Limb (tissue), 2 donors: ENCODE measurements around the gene B3GNT3.
A peak's percentile ranks its signal among the peaks of the same experiment; 100 is the strongest.

Source experiments
- DNase-seq, 2 donors: peaks; one replicate each; pipeline ENCODE4 v3.0.0-alpha.2; 2016; ENCODE audit errors: extremely low spot score in 2 of 2

The B3GNT3 gene

DNA sequence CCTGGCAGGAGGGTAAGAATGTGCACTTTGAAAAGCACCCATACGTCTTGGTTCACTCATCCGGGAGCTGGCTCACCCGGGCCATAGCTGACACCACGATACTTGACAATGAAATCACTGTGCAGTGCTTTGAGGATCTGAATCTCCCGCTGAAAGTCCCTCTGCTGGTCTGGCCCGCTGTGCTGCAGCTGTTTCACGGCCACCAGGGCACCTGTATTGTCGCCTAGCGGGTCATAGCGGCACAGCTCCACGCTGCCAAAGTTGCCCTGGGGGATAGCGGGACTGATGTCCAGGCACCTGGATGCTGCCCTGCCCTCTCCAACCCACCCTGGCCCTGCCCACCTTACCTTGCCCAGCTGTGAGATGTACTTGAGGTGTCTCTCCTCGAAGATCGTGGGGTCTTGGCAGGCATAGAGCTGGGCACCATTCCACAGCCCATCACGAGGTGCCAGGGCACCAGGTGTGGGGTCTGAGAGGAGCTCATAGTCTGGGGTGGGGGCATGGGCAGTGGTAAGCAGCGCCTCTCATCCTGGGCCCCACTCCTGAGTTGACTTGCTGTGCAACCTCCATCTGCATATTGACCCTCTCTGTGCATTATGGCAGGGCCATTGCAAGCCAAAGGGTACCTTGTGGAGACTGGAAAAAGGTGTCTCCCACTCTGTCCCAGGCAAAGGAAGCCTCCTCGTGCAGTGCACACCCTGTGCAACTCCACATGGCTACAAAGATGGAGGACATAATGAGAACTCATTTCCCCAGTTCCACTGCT is 37.7 kb downstream of the B3GNT3 start:
- DNase-seq = no peak

DNA sequence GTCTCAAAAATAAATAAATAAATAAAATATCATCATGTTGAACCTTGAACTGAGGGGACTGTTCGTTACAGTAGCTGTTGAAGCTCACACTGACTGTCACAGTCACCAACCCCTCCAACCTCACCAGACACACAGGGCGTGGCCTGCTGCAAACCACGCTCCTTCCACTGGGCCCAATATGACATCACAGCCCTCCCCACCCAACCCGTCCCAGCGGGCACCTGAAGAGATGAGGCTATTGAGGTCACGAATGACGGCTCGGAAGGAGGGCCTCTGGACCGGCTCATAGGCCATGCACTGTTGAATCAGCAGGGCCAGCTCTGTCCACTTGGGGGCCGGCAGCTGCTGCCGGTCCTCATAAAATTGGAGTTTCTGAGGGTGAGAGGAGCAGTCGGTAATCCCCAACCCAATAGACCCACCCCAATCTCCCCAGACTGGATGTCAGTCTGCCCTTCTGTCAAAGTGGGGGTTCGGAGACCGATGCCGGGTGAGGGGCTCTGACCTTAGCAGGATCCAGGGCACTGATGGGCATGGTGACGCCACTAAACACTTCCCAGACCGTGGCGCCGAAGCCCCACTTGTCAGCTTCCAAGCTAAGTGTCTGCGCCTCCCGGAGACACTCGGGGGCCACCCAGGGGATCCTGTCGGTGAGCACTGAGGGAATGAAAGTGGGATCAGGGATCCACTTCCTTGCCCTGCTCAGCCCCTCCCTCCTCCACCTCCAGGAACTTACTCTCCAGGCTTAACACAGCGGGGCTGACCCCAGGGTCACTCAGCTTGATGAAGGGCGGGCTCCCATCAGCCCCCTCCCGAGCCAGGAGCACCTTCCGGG is 39.6 kb downstream of the B3GNT3 start:
- no peak for DNase-seq

DNA sequence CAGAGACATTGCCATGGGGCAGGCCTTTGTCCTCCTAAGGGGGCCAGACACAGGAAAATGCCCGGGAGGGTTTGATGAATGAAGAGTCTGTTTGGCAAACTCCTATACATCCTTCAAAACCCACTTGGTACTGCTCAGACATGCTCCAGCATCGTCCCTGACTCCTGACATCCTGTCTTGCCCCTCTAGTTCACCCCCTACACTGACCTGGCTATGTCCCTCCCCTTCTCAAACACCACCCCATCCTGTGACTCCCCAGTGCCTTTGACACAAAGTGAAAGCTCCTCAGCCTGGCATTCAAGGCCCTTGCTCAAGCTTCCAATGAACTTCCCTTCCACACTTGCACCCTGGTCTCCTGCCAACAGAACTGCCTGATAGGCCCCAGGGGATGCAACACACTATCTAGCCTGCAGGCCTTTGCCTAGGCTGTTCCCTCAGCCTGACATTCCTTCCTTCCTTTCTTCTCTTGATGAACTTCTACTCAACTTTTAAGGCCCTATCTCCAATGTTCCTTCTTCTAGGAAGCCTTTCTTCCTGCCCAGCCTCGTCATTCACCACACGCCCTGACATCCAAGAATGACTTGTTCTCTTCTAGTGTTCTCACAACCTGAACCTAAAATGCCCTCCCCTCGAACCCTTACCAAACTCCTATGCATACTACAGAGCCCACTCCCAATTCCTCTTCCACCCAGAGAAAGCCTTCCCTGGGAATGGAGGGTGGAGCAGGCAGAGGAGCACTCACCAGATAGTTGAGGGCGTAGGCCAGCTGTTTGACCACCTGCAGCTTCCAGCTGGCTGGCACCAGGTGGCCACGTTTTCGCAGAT is 40.5 kb downstream of the B3GNT3 start:
- DNase-seq = no peak

DNA sequence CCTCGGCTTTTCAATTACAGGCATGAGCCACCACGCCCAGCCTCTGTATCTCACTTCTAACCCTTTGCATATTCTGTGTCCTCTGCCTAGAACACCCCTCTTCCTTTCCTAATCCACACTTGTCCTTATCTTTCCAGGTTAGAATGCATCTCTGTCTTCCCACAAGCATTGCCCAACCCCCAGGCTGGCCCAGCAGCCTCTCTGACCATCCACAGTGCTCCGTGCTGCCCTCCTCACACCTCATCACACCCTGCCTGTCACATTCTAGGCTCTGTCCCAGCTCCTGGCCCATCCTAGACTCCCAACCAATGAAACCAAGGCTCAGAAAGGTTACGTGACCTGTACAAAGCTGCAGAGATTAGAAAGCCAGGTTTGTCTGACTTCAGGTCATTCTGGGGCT is 41.6 kb downstream of the B3GNT3 start:
- no peak for DNase-seq

DNA sequence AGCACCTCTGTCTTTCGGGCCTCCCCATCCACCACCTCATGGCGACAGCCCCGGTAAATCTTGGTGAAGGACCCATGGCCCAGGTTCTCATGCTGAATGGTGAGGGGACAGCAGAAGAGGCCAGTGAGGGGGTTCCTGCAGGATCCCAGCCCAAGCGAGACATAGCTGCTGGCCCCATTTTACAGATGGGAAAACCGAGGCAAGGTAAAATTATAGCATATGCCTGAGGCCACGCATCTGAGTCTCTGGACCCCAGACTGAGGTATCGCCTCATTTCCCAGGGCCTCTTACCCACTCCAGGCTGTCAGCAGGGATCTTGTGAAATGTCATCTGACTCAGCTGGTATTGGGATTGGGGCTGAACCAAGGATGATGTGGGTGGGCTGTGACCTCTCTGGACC is 43.0 kb downstream of the B3GNT3 start:
- no peak for DNase-seq

DNA sequence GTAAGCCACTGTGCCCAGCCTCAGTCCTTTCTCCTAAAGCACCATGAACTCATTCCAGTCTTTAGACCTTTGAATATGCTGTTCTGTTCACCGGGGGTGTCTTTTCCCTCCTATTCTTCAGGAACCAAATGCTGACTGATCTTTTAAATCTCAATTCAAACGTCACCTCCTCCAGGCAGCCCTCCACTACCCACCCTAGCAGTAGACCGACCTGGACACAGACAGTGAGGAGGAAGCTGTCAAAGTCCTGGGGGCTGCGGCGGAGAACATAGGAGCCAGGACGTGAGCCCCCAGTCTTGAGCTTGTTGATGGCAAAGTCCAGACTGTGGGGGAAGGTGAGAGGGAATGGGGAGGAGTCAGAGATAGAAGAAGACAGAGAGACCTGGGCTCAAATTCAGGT is 45.1 kb downstream of the B3GNT3 start:
- DNase-seq = no peak

DNA sequence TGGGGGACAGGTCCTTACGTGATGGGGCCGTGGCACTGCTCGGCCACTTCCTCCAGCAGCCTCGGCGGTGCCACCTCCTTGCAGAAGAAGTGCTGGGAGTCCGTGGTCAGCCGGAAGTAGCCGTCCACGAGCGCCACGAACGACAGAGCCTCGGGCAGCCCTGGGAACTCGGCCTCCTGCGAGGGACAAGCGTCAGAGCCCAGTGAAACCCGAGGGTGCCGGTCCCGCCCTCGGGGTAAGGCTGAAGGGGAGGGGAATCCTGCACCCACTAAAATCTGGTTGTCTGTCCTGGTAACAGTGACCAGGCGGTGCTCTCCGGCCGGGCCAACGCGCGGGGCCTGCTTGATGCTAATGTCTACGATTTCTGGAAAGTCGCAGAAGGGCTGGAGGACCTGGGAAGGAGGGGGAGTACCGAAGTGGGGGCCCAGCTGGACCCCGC is 46.5 kb downstream of the B3GNT3 start:
- no peak for DNase-seq

DNA sequence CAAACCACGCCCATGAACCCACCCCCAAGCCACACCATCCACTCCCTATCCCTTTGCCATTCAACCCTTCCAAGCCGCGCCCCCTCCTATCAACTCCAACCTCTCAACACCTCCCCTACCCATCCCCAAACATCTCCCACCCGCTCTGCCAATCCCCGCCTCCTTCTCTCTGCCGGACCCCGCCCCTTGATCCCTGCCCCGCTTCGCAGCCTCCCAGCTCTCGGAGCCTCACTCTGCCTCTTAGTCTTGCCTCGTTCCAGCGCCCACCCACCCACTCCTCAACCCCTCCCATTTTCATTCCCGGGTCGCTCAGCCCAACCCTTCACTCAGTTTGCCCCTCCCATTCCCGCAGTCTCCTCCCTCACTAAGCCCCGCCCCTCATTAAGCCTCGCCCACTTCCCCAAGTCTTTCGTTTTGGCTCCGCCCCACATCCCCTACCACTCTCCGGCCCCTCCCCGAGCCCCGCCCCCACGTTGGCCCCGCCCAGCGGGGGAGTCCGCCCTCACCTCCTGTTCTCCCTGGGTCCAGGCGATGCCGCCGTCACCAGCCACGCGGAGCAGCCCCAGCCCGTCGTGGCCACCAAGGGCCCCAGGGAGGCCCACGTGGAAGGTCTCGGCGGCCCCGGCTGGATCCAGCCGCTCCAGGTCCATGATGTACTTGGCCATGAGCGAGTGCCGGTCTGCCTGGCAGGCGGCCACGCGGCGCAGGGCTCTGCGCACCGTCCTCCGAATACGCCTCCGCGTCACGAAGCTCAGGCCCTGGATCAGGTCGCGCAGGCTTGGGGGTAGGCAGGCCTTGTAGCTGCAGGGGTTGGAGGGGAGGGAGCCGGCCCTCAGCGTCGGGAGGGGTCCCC is 47.1 kb downstream of the B3GNT3 start:
- peak; percentile 78 to 94 for DNase-seq

DNA sequence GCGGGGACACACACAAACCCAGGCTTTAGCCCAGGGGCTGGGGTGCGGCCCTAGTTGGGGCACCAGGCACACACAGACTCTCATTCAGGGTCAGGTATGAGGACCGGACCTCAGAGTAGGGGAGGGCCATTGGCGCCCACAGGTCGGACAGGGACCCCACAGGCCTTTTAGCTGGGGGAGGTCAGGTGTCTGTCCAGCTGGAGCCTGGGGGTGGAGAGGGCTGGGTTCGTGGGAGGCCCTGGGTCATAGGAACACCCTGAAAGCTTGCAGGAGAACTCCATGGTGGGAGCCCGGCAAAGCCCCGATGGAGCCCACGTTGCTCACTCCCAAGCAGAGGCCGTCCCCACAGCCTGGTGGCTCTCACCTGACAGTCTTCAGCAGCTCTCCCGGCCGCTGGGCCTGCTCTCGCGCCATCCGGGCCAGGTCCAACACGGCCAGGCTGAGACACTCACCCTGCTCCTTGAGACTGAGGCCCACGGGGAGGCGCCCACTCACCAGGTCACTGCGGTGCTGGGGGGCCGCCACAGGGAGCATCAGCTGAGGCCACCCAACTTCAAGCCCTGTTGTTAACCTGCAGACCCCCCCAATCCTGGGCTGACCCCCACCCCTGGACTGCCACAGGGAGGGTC is 47.8 kb downstream of the B3GNT3 start:
- DNase-seq = no peak

DNA sequence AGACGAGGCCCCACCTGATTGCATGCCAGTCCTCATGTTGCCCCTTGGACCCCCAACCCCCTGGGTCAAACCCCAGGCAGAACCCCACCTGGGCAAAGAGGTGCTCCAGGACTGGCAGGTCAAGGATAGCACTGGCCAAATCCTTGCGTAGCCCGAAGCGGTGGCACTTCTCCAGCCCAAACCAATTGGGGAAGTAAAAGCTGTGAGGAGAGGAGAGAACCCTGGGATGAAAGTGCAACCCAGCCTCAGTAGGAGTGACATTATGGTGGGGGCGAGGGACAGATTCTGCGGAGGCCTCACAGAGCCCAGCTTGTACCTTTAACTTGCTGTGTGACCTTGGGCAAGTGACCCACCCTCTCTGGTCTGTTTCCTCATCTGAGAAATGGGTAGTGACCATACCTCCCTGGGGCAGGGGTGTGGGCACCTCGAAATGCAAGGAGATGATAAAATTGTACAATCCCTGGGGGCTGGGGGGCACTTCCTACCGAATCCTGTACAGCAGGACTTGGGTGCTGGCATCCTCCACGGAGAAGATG is 48.4 kb downstream of the B3GNT3 start:
- no peak for DNase-seq

DNA sequence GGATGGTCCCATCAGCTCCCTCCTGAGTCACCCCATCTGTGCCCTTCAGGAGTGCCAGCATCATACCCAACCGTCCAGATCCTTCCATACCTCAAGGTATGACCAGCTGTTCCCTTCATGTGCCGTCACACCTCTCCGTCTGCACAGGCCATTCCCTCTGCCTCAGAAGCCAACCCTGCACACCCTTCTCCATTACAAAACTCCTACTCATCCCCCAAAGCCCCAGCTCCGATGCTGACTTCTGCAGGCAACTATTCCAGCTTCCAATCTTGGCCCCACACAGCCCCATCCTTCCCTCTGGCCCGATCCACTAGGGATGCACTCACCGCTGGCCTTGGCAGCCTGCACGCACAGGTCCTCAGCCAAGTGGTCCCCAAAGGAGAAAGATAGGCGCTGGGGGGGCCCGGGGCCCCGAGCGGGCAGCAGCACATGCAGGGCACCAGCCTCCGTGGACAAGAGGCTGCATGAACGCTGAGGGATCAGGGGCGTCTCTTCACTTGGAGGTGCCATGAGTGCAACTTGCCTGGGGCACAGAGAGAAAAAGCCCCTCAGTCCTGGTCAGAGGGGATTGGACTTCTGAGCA is 49.1 kb downstream of the B3GNT3 start:
- no peak for DNase-seq

DNA sequence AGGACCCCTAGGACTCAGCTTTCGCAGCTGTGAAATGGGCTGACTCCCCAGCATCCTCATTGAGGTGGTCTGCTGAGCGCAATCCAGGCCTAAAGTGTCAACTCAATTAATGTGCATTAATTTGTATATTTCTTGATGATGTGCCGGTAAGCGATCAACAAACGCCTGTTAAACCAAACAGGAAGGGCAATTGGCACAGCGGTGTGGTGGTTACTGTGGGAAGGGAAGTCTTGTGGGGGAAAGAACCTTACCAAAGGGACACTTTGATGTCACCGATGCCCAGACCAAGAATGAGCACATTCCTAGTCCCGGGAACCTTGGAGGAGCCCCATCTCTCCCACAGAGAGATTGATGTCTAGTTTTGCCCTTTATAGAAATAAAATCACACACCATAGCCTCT is 51.2 kb downstream of the B3GNT3 start:
- no peak for DNase-seq

DNA sequence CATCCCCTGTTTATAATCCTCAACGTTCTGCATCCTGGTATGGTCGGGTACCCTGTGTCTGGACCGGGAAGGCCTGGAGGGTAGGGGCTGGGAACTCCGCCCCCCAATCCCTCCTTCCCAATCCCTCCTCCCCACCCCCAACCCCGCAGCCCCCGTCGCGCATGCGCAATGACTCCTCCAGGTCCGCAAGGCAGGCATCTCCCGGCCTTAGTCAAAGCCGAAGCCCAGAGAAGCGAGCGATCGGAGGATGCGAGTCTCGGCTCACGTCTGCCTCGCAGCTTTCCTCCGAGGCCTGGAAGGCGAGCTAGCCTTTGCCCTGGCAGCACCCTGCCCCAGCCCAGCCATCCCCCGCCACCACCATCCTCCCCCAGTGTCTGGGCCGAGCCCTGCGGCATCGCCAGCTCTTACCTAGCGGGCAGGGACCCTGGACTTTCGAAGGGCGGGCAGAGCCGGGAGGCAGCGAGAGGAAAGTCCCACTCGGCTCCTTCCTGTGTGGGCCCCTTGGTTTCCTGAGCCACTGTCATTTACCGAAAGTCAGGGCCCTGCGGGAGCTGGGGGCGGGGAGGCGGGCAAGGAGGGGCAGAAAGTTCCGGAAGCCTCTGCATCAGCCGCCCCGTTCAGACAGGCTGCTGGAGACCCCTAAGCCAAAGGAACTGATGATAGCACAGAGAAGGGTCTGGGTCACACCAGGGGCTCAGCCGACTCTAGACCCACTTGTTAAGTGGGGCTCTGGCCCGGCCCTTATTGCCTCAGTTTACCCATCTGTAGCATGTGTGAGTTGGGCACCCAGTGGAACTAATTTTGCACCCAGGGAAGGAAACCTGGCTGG is 52.8 kb downstream of the B3GNT3 start, which contains the start of gene JAK3:
TSS of gene JAK3 (minus strand) at position 445 of the 829 bp plus-strand sequence. CDS start 3,565 bp downstream, outside the sequence.
- DNase-seq = peak; percentile 83 to 92

DNA sequence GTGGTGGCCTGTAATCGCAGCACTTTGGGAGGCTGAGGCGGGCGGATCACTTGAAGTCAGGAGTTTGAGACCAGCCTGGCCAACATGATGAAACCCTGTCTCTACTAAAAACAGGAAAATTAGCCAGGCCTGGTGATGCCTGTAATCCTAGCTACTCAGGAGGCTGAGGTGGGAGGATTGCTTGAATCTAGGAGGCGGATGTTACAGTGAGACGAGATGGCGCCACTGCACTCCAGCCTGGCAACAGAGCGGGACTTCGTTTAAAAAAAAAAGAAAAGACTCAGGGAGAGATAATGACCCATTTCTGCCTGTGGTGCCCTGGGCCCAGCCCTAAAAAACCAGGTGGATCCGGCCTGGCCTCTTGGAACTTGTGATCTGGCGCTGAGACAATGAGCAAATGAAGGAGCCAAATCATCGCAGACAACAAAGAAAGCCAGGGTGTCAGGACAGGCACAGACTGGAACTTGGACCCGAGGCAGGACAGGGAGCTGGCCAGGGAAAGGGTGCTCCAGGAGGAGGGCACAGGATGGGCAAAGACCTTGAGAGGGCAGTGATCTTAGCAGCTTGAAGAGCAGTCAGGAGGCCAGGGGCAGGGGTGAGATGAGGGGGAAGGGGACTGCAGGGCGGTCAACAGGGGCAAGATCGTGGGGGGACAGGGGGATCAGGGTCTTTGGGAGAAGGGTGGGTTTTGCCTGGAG is 53.8 kb downstream of the B3GNT3 start:
- DNase-seq = no peak

DNA sequence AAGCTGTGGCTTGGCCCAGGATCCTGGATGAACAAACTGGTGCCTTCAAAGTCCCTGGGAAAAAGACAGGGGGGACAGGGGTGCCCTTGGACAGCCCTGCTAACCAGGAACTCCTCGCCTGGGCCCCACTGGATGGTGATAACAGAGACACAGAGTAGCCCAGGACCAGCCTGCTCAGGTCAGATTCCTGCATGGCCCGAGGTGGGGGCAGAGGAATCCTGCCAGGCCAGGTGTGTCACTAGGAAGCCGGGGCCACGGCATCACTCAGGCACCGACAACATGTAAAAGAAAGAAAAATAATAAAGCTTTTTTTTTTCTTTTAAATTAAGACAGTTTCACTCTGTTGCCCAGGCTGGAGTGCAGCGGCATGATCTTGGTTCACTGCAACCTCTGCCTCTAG is 59.1 kb downstream of the B3GNT3 start:
- DNase-seq = no peak

DNA sequence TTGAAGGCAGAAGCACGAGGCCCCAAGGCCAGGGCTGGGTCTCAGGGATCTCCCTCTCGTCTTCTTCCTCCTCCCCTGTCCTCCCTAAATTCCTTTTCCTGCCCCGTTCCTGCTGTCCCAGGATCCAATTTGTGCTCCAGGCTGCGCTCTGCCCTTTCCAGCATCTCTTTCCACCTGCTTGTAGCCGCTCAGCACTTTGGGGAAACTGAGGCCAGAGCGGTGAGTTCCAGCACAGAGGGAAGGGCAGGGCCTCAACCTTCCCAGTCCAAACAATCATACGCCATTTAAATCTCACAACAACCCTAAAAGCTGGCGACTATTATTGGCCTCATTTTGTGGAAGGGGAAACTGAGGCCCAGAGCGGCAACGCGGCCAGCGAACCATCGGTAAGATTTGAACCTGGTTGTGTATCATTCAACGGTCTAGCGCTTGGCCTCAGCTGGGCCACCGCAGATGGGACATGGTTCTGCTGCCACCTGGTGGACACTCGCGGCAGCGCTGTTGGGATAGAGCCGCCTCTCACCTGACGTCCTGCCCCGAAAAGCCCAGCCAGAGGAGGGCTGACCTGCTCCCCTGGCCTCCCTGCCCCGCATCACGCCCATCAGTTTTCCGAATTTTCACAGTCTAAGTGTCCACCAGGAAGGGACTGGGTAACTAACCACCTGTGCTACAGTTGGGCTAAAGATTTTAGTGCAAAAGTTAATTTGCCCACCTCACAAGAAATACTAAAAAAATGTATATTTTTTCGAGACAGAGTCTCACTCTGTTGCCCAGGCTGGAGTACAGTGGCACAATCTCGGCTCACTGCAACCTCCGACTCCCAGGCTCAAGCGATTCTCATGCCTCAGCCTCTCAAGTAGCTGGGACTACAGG is 60.6 kb downstream of the B3GNT3 start:
- DNase-seq = peak; percentile 75 to 92
